Renal pelvis (tissue), 4 donors: Measurements from ENCODE around the gene NKIRAS2. TPM values are rescaled to one million over a fixed set of nuclear protein-coding genes. Genes with fewer than 3 reads are reported as not detected.
A peak's percentile ranks its signal among the peaks of the same experiment; 100 is the strongest.

Experiments
- DNase-seq: peaks from one replicate; pipeline ENCODE4 v3.0.0-alpha.2; 2013
- polyA plus RNA-seq, 3 donors: library from polyadenylated mRNA; unstranded; fragments of 120-200 nt; gene quantifications; one replicate each; pipeline ENCODE4 v1.2.1, GENCODE V29; 2013; ENCODE audit not compliant: insufficient read length in 3 of 3

The NKIRAS2 gene
- polyA plus RNA-seq, 3 donors, result 54.6 to 58.4 (median 57.2) TPM

- DNase-seq, result no peak
Measured at GRCh38 chr17:42023524-42024349, 3.8 kb downstream of the NKIRAS2 start.

- no peak for DNase-seq
Measured at GRCh38 chr17:42025191-42025579, 5.3 kb downstream of the NKIRAS2 start.

GRCh38 chr17:42025936-42026335 is 6.0 kb downstream of the NKIRAS2 start:
- no peak for DNase-seq

DNA sequence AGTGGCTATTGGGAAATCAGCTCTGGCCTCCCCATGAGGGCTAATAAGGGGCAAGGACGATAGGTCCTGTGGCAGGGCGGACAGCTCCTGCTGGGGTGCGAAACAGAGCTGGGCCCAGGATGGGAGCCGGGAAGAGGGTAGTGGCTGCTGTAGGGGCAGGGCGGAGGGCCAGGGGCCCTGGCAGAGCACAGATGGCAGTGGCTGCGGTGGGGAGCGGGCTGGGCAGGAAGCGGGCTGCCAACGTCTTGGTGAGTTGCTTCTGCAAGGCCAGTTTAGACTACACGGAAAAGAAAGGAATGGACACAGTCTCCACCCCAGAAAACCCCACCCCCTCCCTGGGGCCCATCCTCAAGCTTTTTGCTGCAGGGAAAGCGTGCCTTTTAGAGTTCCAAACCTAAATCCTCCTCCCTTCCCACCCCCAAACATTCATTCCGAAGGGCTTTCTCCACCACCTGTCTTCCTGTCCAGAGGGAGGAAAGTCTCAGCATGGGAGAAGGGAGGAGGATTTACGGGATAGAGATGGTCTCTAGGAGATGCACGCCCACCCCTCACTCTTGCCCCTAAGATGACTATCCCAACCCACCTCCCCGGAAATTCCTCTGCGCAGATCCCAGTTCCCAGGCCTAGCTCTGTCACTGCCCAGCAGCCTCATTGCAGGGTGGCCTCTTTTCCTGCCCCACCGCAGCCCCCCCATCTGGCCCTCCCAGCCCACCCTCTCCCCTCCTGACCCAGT is 7.1 kb downstream of the NKIRAS2 start:
- no peak for DNase-seq

DNA sequence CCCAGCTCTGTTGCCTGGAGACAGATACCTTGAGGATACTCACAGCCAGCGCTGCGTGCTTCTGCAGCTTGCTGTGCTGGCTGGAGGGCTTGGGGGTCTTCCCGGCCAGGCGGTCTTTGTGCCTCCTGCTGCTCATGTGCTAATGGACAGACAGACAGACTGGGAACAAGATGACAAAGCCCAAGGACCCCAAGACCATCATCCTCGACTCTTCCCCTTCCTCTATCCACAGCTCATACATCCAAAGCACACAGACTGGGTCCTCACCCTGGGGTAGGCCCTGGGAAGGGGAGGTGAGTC is 7.7 kb downstream of the NKIRAS2 start:
- no peak for DNase-seq

DNA sequence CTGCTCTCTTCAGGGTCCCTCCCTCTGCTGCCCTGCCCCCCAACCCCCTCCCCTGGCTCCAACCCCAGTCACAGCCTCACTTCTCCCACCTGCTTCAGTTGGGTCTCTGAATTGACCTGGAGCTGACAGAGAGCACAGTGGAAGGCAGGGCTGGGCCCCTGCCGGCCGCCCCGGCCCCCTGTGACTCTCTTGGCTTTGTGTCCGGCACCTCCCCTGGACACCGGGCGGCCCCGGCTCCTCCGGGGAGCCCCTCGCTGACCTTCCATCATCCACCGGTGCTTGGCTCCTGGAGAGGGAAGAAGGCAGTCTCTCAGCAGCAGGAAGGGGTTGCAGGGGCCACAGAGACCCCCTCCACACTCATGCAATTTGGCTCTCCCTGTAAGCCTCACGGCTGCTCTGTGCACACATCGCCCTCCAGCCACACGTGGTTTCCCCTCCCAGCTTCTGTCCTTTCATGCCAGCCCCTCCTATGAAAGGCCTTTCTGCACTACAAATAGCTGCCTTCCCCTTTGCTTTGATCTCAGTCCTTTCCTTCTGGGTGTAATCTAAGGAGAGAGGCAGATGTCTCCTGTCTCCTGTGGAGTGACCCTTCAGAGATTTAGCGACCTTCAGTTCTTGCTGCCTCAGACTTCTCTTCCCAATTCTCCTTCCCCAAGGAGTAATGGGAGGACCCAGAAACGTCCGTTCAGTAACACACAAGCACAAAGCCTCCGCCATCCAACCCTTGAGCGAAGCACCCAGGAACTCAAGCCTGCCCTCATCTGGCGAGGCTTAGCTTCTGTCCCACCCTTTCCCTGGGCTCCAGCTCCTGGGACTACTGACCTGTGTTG is 8.3 kb downstream of the NKIRAS2 start:
- peak; percentile 34 for DNase-seq

DNA sequence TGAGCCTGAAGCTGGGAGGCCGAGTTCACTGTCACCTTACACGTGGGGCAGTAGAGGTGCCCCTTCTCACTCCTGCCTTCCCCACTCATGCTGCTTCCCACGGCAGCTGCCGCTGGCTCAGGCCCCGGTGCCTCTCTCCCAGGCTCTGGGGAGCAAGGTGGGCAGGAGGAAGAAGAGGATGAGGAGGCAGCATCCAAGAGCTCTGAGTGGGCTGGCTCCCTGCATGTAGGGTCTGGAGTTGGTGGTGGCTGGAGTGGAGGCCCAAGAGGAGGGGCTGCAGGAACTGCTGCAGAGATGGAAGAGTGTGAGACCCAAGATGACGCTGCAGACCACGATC is 8.9 kb downstream of the NKIRAS2 start:
- DNase-seq, result no peak

- no peak for DNase-seq
Measured at GRCh38 chr17:42031584-42031983, 11.7 kb downstream of the NKIRAS2 start.

DNA sequence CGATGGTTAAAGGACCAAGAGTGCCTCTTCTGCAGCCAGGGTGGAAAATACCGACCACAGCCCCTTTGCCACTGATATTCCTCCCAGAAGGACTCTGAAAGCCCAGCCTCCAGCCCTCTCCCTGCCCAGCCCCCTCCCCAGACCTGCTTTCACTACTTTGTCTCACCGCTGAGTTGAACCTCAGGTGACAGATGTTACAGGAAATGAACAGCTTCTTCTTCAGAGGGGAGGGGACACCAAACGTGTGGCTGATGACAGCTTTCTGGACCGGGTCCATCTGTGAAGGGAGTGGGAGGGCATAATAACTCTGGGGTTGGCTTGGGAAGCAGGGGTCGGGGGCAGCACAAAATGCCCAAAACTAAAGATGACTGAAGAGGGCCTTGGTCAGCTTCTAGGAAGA is 14.2 kb downstream of the NKIRAS2 start:
- DNase-seq, result no peak

- DNase-seq, result no peak
Measured at GRCh38 chr17:42038221-42038973, 18.5 kb downstream of the NKIRAS2 start.

GRCh38 chr17:42039794-42040763 is 20.2 kb downstream of the NKIRAS2 start:
- DNase-seq, result no peak

GRCh38 chr17:42040818-42041217 is 20.9 kb downstream of the NKIRAS2 start:
- DNase-seq, result no peak

GRCh38 chr17:42041619-42042018 is 21.7 kb downstream of the NKIRAS2 start:
- DNase-seq, result no peak

- DNase-seq, result no peak
Measured at GRCh38 chr17:42042598-42043319, 22.9 kb downstream of the NKIRAS2 start.

DNA sequence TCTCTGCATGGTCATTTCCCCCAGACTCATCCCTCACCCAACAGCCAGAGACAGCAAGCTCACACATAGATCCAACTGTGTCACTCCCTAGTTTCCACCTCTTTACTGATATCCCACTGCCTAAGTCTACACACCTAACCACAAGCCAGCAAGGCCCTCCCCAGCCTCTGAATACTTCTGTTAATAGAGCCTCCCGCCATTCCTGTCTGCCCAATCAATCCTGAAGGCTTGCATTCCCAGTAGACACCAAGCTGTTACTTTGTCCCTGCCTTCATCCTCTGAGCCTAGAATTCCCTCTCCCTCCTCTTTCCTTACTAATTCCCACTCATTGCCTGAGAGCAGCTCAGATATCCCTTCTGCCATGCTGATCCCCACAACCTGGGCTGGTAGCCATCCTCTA is 25.8 kb downstream of the NKIRAS2 start:
- DNase-seq, result no peak

DNA sequence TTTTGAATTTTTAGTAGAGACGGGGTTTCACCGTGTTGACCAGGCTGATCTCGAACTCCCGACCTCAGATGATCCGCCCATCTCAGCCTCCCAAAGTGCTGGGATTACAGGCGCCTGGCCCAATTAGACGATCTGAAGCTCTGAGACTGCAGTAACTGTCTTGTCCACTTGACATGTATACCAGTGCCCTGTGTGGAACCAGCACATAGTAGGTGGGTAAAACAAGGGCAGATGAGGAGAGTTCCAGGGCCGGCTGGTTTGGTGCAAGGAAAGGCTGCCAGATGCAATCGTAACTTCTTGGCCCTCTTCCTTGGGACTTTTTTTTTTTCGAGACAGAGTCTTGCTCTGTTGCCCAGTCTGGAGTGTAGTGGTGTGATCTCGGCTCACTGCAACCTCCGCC is 27.5 kb downstream of the NKIRAS2 start:
- DNase-seq, result no peak

- no peak for DNase-seq
Measured at GRCh38 chr17:42049834-42050392, 30.0 kb downstream of the NKIRAS2 start.

DNA sequence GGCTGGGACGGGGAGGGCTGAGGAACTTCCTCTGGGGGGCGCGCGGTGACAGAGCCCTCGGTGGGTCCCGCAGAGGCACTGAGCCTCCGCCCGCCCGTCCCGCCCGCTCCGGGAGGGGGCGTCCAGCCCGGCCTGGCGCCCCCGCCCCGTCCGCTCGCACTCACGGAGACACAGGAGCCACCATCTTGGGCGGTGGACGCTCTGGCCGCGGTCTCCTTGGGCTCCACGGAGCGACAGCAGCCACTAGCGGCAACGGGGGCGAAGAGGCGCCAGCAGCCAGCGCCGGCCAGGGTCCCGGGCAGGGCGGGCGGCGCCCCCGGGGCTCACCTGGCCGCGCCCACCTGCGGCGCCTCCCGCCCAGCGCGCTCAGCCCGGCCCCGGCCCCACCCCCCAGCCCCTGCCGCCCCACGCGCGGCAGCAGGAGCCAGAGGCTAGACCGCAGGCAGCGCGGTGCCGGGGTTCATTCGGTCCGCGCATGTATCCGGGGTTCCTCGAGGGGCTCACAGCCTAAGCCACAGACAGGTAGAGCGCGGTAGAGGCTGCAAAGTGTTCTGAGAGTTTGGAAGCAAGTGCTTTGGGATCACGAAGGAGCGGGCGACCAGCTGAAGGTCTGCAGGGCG is 30.6 kb downstream of the NKIRAS2 start, which contains the start of gene C17orf113:
Gene C17orf113, minus strand, starts transcription at position 209 of the 620 bp plus-strand sequence. CDS start 7,225 bp downstream, outside the sequence.
- DNase-seq, result no peak

DNA sequence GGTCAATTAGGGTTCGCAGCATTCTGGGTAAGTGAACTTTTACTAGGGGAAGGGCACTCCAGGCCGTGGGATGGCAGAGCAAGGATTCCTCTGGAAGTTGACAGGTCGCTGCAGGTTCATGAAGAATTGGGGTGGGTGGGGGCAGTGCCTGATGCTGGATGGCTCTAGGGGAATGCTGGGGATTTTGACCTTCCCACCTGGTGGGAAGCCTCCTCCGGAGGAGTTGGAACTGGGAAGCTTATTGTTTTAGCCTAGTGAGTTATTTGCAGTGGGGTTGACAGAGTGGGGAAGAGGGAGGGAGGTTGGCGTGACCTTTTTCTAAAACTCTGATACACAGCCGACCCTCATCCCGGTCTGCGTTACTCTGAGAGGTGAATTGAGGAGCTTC is 31.1 kb downstream of the NKIRAS2 start:
- DNase-seq, result no peak
